Spleen (tissue), 7 donors: ENCODE results near the gene ARHGEF39.

Experiments
- CTCF ChIP-seq, 11 experiments: fragments of 200-600 bp in 7 of 11; fragments of 450-650 bp in 4 of 11; sonication (generic) in 4 of 11; IDR thresholded peaks in 8 of 11; conservative IDR thresholded peaks in 3 of 11; 1 replicate in 7 of 11; 2 replicates in 4 of 11; pipeline versions ENCODE4 v1.4.0 to v1.8.0; 2016 to 2021; ENCODE audit warnings: antibody characterized with exemption in 11 of 11, inconsistent platforms in 4 of 11, mild to moderate bottlenecking in 1 of 11
- POLR2A ChIP-seq, 3 donors: fragments of 450-650 bp; IDR thresholded peaks; one replicate each; pipeline ENCODE4 v1.5.1; 2017; ENCODE audit warnings: antibody characterized with exemption in 3 of 3, mild to moderate bottlenecking in 1 of 3
- donor health status: DM: no; HTN: no; CAD: no; lungs with moderate emphysema.
- donor health status: DM: no; HTN: no; CAD: no.
- donor health status: DM: no; HTN: no; CAD: no.

GRCh38 chr9:35652829-35653209, 12.2 kb downstream of the ARHGEF39 start:
- TF ChIP-seq POLR2A (IDR thresholded peaks at IDR 0.05) (no peak), CTCF (IDR thresholded peaks at IDR 0.05 in 8 of 11, conservative IDR thresholded peaks at IDR 0.05 in 3 of 11) (no peak)
